GM10248 (cell line): Measurements from ENCODE around the gene BRAT1.
"Not testable (repeated sequence)": the region's sequence is repeated elsewhere in the genome, so short reads cannot be mapped to it uniquely, and the experiment has no call there.

Experiments used
- CTCF ChIA-PET: fragments of 300-600 bp; sonication (Branson Sonifier 250); formaldehyde crosslinking; extraction: SDS; loops from one replicate; lab custom pipeline; 2021; ENCODE audit warnings: antibody characterized with exemption; lab: Yijun Ruan, JAX
- POLR2A ChIA-PET: fragments of 350-650 bp; sonication (Branson Sonifier 250); formaldehyde crosslinking; extraction: SDS; loops from one replicate; lab custom pipeline; 2020; ENCODE audit warnings: antibody characterized with exemption; lab: Yijun Ruan, JAX
- DNase-seq: peaks from one replicate; pipeline ENCODE4 v3.0.0; 2012; ENCODE audit errors: extremely low spot score
- CTCF ChIP-seq: IDR thresholded peaks from 2 replicates; pipeline ENCODE4 v1.5.1; 2012; ENCODE audit warnings: mild to moderate bottlenecking, low read depth; ENCODE audit errors: extremely low read depth, missing control alignments, control extremely low read depth

The BRAT1 gene

GRCh38 chr7:2539031-2539911 is 16.1 kb downstream of the BRAT1 start:
- DNase-seq = no peak
- ChIA-PET CTCF (interaction anchor here (1.0 to 1.2 kb wide), 3 partner anchors 12 to 144 kb away, joined by 3 to 4 read pairs (median 4); no protein-coding TSS in a partner anchor), POLR2A (no interaction called here)
- TF ChIP-seq CTCF = no peak

GRCh38 chr7:2537981-2538851 is 17.1 kb downstream of the BRAT1 start:
- no peak for TF ChIP-seq CTCF
- ChIA-PET CTCF (interaction anchor here (1.2 kb wide), 1 partner anchor 146 kb away, joined by 3 read pairs; no protein-coding TSS in a partner anchor), POLR2A (no interaction called here)
- DNase-seq = no peak

GRCh38 chr7:2535872-2536627 is 19.3 kb downstream of the BRAT1 start:
- CTCF ChIA-PET, DNase-seq, POLR2A ChIA-PET: not testable (repeated sequence)

GRCh38 chr7:2534214-2534613 is 21.1 kb downstream of the BRAT1 start:
- DNase-seq, CTCF ChIA-PET, POLR2A ChIA-PET: not testable (repeated sequence)

GRCh38 chr7:2533566-2533965 is 21.8 kb downstream of the BRAT1 start:
- CTCF ChIA-PET, DNase-seq, POLR2A ChIA-PET: not testable (repeated sequence)

- CTCF ChIA-PET, DNase-seq, POLR2A ChIA-PET: not testable (repeated sequence)
Measured at GRCh38 chr7:2532816-2533215, 22.5 kb downstream of the BRAT1 start.

GRCh38 chr7:2532199-2532772 is 23.0 kb downstream of the BRAT1 start:
- POLR2A ChIA-PET, DNase-seq, CTCF ChIA-PET: not testable (repeated sequence)

- DNase-seq, POLR2A ChIA-PET, CTCF ChIA-PET: not testable (repeated sequence)
Measured at GRCh38 chr7:2531796-2532110, 23.6 kb downstream of the BRAT1 start.

- CTCF ChIA-PET, POLR2A ChIA-PET, DNase-seq: not testable (repeated sequence)
Measured at GRCh38 chr7:2530994-2531795, 24.1 kb downstream of the BRAT1 start.
